SK-N-MC (cell line): Measurements from ENCODE around the gene RASGRP1.

ENCODE experiments used
- EZH2 ChIP-seq: fragments of 200-600 bp; sonication (generic); IDR thresholded peaks from one replicate; pipeline ENCODE4 v1.6.1; 2017; ENCODE audit warnings: antibody characterized with exemption
- FOXP2 ChIP-seq: optimal IDR thresholded peaks from 2 replicates; pipeline ENCODE3; 2011; ENCODE audit warnings: mild to moderate bottlenecking, moderate library complexity; ENCODE audit not compliant: insufficient read depth; ENCODE audit errors: extremely low read length, control extremely low read depth
- POLR2AphosphoS5 ChIP-seq: IDR thresholded peaks from 2 replicates; pipeline ENCODE4 v1.6.1; 2012; ENCODE audit warnings: mild to moderate bottlenecking, low read depth, low read length, borderline replicate concordance

GRCh38 chr15:38559636-38560307, 4.8 kb downstream of the RASGRP1 start:
- no peak for TF ChIP-seq POLR2AphosphoS5
- no peak for TF ChIP-seq EZH2
- TF ChIP-seq FOXP2: no peak
